Naive thymus-derived CD8-positive, alpha-beta T cell (primary cell): ENCODE results near the gene SLC12A5. TPM values are rescaled to one million over a fixed set of nuclear protein-coding genes. Genes with fewer than 3 reads are reported as not detected.
A peak's percentile ranks its signal among the peaks of the same experiment; 100 is the strongest.

Experiments used
- ATAC-seq, 2 donors: fragments of 150-1000 bp; cut with Tn5 transposase in 1 of 2; sonication (Bioruptor Pico), chemical (Tn5 transposase) in 1 of 2; 1 replicate in 1 of 2; 2 replicates in 1 of 2; pipeline ENCODE4 v1.10.0; 2021; ENCODE audit warnings: mild to moderate bottlenecking in 2 of 2, moderate library complexity in 2 of 2
- POLR2A ChIA-PET: fragments of 350-600 bp; sonication (Branson Sonifier 250); formaldehyde crosslinking; loops from one replicate; lab custom pipeline; 2021; ENCODE audit warnings: antibody characterized with exemption; lab: Charles Lee
- DNase-seq, 10 donors: peaks; one replicate each; pipeline versions ENCODE4 v3.0.0 to v3.0.0-alpha.2; 2020 to 2022
- H3K27ac Mint-ChIP-seq, 10 donors: one replicate each; pipeline ENCODE4 v1.8.0; 2020 to 2022; ENCODE audit warnings: mild to moderate bottlenecking in 10 of 10, mixed read lengths in 10 of 10, moderate library complexity in 4 of 10, inconsistent platforms in 1 of 10
- H3K27me3 Mint-ChIP-seq, 5 donors: one replicate each; pipeline ENCODE4 v1.8.0; 2021 to 2022; ENCODE audit warnings: mixed read lengths in 5 of 5
- H3K36me3 Mint-ChIP-seq, 3 donors: one replicate each; pipeline ENCODE4 v1.8.0; 2020 to 2022; ENCODE audit warnings: mixed read lengths in 3 of 3, mild to moderate bottlenecking in 2 of 3, inconsistent platforms in 1 of 3
- H3K4me1 Mint-ChIP-seq, 4 donors: one replicate each; pipeline ENCODE4 v1.8.0; 2021 to 2022; ENCODE audit warnings: mixed read lengths in 4 of 4
- H3K4me3 Mint-ChIP-seq, 10 donors: one replicate each; pipeline ENCODE4 v1.8.0; 2020 to 2022; ENCODE audit warnings: mild to moderate bottlenecking in 10 of 10, mixed read lengths in 10 of 10, moderate library complexity in 6 of 10, inconsistent platforms in 1 of 10
- H3K9me3 Mint-ChIP-seq, 9 donors: one replicate each; pipeline ENCODE4 v1.8.0; 2020 to 2022; ENCODE audit warnings: mixed read lengths in 9 of 9, mild to moderate bottlenecking in 3 of 9, inconsistent platforms in 1 of 9, moderate library complexity in 1 of 9
- polyA plus RNA-seq, 3 donors: library from polyadenylated mRNA; unstranded; fragments of 300-500 nt; fragmentation: Illumina TruSeq; gene quantifications; one replicate each; pipeline ENCODE4 v1.2.3, GENCODE V29; 2021
- total RNA-seq, 8 experiments: library from RNA in 2 of 8; stranded (reverse) in 2 of 8; gene quantifications; one replicate each; pipeline ENCODE4 v1.2.3 and lab custom pipeline; 2021 to 2026

Gene SLC12A5
- total and polyA plus RNA-seq, 5 experiments from 2014 or later = 0.83 to 1.5 (median 1.0) TPM; not detected in 2

- no peak overlapping the region for H3K4me3 Mint-ChIP-seq
- no peak for DNase-seq
- H3K36me3 Mint-ChIP-seq = no peaks in the 10 kb centered on the region
- no peak for ATAC-seq
- H3K27ac Mint-ChIP-seq = peak overlapping the region in 1 of 10 donors; percentile 35
- peaks cover 14 to 37% (median 31%) of the 10 kb centered on the region in 4 donors for H3K4me1 Mint-ChIP-seq
- peaks cover 0 to 2% (median 0%) of the 10 kb centered on the region in 9 donors for H3K9me3 Mint-ChIP-seq
- H3K27me3 Mint-ChIP-seq = peaks cover 23 to 60% (median 48%) of the 10 kb centered on the region in 5 donors
- POLR2A ChIA-PET = no interaction called here
These were observed 10.4 kb upstream of the SLC12A5 start for GRCh38 chr20:46018611-46019010.

- POLR2A ChIA-PET = no interaction called here
- peaks cover 34 to 66% (median 53%) of the 10 kb centered on the region in 5 donors for H3K27me3 Mint-ChIP-seq
These were observed 8.5 kb upstream of the SLC12A5 start for GRCh38 chr20:46020555-46020954.

GRCh38 chr20:46021361-46022359 lies 7.4 kb upstream of the SLC12A5 start:
- Mint-ChIP-seq H3K4me3 (peak overlapping the region; percentile 67 to 89 (median 81)), H3K4me1 (peaks cover 11 to 26% (median 24%) of the 10 kb centered on the region in 4 donors), H3K36me3 (no peaks in the 10 kb centered on the region), H3K27me3 (peaks cover 32 to 70% (median 56%) of the 10 kb centered on the region in 5 donors), H3K27ac (peak overlapping the region in 5 of 10 donors; percentile 33 to 71 (median 66)), H3K9me3 (peaks cover 0 to 2% (median 0%) of the 10 kb centered on the region in 9 donors)
- POLR2A ChIA-PET = interaction anchor here (1.4 kb wide), 1 partner anchor 87 kb away, joined by 4 read pairs; the partner anchor contains the start of gene PCIF1
- peak in 9 of 10 donors; percentile 24 to 74 (median 40) for DNase-seq
- peak; percentile 60 to 61 for ATAC-seq

More at GRCh38 chr20:46020555-46020954, 8.5 kb upstream of the SLC12A5 start:
- peaks cover 11 to 26% (median 24%) of the 10 kb centered on the region in 4 donors for H3K4me1 Mint-ChIP-seq
- ATAC-seq (no peak), DNase-seq (no peak)
- peaks cover 0 to 2% (median 0%) of the 10 kb centered on the region in 9 donors for H3K9me3 Mint-ChIP-seq
- no peaks in the 10 kb centered on the region for H3K36me3 Mint-ChIP-seq
- H3K4me3 Mint-ChIP-seq = peak overlapping the region in 8 of 10 donors; percentile 53 to 82 (median 72)
- no peak overlapping the region for H3K27ac Mint-ChIP-seq

GRCh38 chr20:46022411-46023147 lies 6.4 kb upstream of the SLC12A5 start:
- H3K9me3 Mint-ChIP-seq = peaks cover 0 to 2% (median 0%) of the 10 kb centered on the region in 9 donors
- H3K4me1 Mint-ChIP-seq = peaks cover 11 to 26% (median 24%) of the 10 kb centered on the region in 4 donors
- H3K27me3 Mint-ChIP-seq = peaks cover 38 to 76% (median 59%) of the 10 kb centered on the region in 5 donors
- peak overlapping the region in 9 of 10 donors; percentile 62 to 82 (median 72) for H3K4me3 Mint-ChIP-seq
- POLR2A ChIA-PET = interaction anchor here (0.7 to 1.4 kb wide), 3 partner anchors 8 to 104 kb away, joined by 3 to 4 read pairs (median 3); partner anchors contain the start of gene PCIF1
- H3K27ac Mint-ChIP-seq = no peak overlapping the region
- peak; percentile 67 to 71 for ATAC-seq
- DNase-seq = peak; percentile 49 to 88 (median 74)
- H3K36me3 Mint-ChIP-seq = no peaks in the 10 kb centered on the region

GRCh38 chr20:46023148-46023484 lies 5.9 kb upstream of the SLC12A5 start:
- ATAC-seq (no peak), DNase-seq (no peak)
- H3K9me3 Mint-ChIP-seq = peaks cover 0 to 2% (median 0%) of the 10 kb centered on the region in 9 donors
- no peaks in the 10 kb centered on the region for H3K36me3 Mint-ChIP-seq
- peaks cover 41 to 76% (median 58%) of the 10 kb centered on the region in 5 donors for H3K27me3 Mint-ChIP-seq
- H3K4me1 Mint-ChIP-seq = peaks cover 11 to 26% (median 24%) of the 10 kb centered on the region in 4 donors
- peak overlapping the region in 1 of 10 donors; percentile 0 for H3K27ac Mint-ChIP-seq
- peak overlapping the region in 8 of 10 donors; percentile 43 to 76 (median 62) for H3K4me3 Mint-ChIP-seq
- POLR2A ChIA-PET = interaction anchor here (0.7 to 1.4 kb wide), 3 partner anchors 9 to 105 kb away, joined by 3 to 4 read pairs (median 3); partner anchors contain the start of gene PCIF1

GRCh38 chr20:46023999-46024398 lies 5.0 kb upstream of the SLC12A5 start:
- Mint-ChIP-seq H3K4me1 (peaks cover 9 to 26% (median 24%) of the 10 kb centered on the region in 4 donors), H3K9me3 (peaks cover 0 to 2% (median 0%) of the 10 kb centered on the region in 9 donors), H3K27me3 (peaks cover 39 to 77% (median 54%) of the 10 kb centered on the region in 5 donors), H3K27ac (no peak overlapping the region), H3K36me3 (no peaks in the 10 kb centered on the region), H3K4me3 (peak overlapping the region in 2 of 10 donors; percentile 1 to 56)
- ATAC-seq (no peak), DNase-seq (no peak)
- POLR2A ChIA-PET = no interaction called here

- Mint-ChIP-seq H3K27ac (peak overlapping the region in 1 of 10 donors; percentile 29), H3K27me3 (peaks cover 38 to 83% (median 62%) of the 10 kb centered on the region in 5 donors), H3K9me3 (peaks cover 0 to 4% (median 0%) of the 10 kb centered on the region in 9 donors), H3K4me3 (no peak overlapping the region), H3K4me1 (peaks cover 9 to 26% (median 24%) of the 10 kb centered on the region in 4 donors), H3K36me3 (peaks cover 0 to under 1% (median 0%) of the 10 kb centered on the region in 3 donors)
- DNase-seq (no peak), ATAC-seq (no peak)
- POLR2A ChIA-PET = no interaction called here
These were observed 3.6 kb upstream of the SLC12A5 start for GRCh38 chr20:46025376-46025783.

GRCh38 chr20:46027245-46027853 lies 1.7 kb upstream of the SLC12A5 start:
- peaks cover 5 to 12% (median 11%) of the 10 kb centered on the region in 4 donors for H3K4me1 Mint-ChIP-seq
- peaks cover 0 to 2% (median 0%) of the 10 kb centered on the region in 3 donors for H3K36me3 Mint-ChIP-seq
- H3K27ac Mint-ChIP-seq = no peak overlapping the region
- peaks cover 0 to 3% (median 0%) of the 10 kb centered on the region in 9 donors for H3K9me3 Mint-ChIP-seq
- H3K4me3 Mint-ChIP-seq = no peak overlapping the region
- peaks cover 30 to 84% (median 56%) of the 10 kb centered on the region in 5 donors for H3K27me3 Mint-ChIP-seq
- ATAC-seq (no peak), DNase-seq (peak in 2 of 10 donors; percentile 39 to 40)
- POLR2A ChIA-PET = no interaction called here

GRCh38 chr20:46028110-46028509 lies 905 bp upstream of the SLC12A5 start:
- Mint-ChIP-seq H3K9me3 (peaks cover 0 to 3% (median 0%) of the 10 kb centered on the region in 9 donors), H3K27ac (no peak overlapping the region), H3K4me1 (peaks cover 5 to 6% (median 5%) of the 10 kb centered on the region in 4 donors), H3K4me3 (no peak overlapping the region), H3K36me3 (peaks cover 0 to 2% (median 0%) of the 10 kb centered on the region in 3 donors), H3K27me3 (peaks cover 37 to 85% (median 58%) of the 10 kb centered on the region in 5 donors)
- POLR2A ChIA-PET = no interaction called here
- ATAC-seq = no peak
- DNase-seq = no peak

GRCh38 chr20:46030284-46031013 lies 1.4 kb downstream of the SLC12A5 start:
- Mint-ChIP-seq H3K36me3 (peaks cover 0 to 2% (median 0%) of the 10 kb centered on the region in 3 donors), H3K4me3 (no peak overlapping the region), H3K27ac (no peak overlapping the region), H3K27me3 (peaks cover 37 to 86% (median 61%) of the 10 kb centered on the region in 5 donors), H3K9me3 (peaks cover 0 to 3% (median 0%) of the 10 kb centered on the region in 9 donors), H3K4me1 (peaks cover 0 to 4% (median 0%) of the 10 kb centered on the region in 4 donors)
- POLR2A ChIA-PET = no interaction called here
- ATAC-seq (no peak), DNase-seq (no peak)

GRCh38 chr20:46031014-46031569 lies 2.1 kb downstream of the SLC12A5 start:
- Mint-ChIP-seq H3K27me3 (peaks cover 35 to 87% (median 61%) of the 10 kb centered on the region in 5 donors), H3K4me3 (no peak overlapping the region), H3K27ac (no peak overlapping the region), H3K9me3 (peaks cover 0 to 3% (median 0%) of the 10 kb centered on the region in 9 donors), H3K4me1 (peaks cover 0 to 4% (median 0%) of the 10 kb centered on the region in 4 donors), H3K36me3 (peaks cover 0 to 2% (median 0%) of the 10 kb centered on the region in 3 donors)
- DNase-seq (no peak), ATAC-seq (no peak)
- POLR2A ChIA-PET = no interaction called here
